ENCODE results near the gene KCNAB1.

KCNAB1 gene

GRCh38 chr3:156381253-156381652 is 260.9 kb downstream of the KCNAB1 start:
- DNase-seq: no peak

GRCh38 chr3:156382458-156383346 is 262.3 kb downstream of the KCNAB1 start:
- peak; percentile 15 for DNase-seq

GRCh38 chr3:156383441-156384025 is 263.2 kb downstream of the KCNAB1 start:
- DNase-seq: no peak

- peak; percentile 94 for DNase-seq
These were observed 268.4 kb downstream of the KCNAB1 start for GRCh38 chr3:156388497-156389448.

- DNase-seq: no peak
These were observed 269.1 kb downstream of the KCNAB1 start for GRCh38 chr3:156389449-156389950.

- no peak for DNase-seq
These were observed 270.5 kb downstream of the KCNAB1 start for GRCh38 chr3:156390846-156391245.

- DNase-seq: peak; percentile 39
These were observed 275.8 kb downstream of the KCNAB1 start for GRCh38 chr3:156395961-156396710.

- peak; percentile 58 for DNase-seq
These were observed 276.5 kb downstream of the KCNAB1 start for GRCh38 chr3:156396851-156397250.

- no peak for DNase-seq
These were observed 277.2 kb downstream of the KCNAB1 start for GRCh38 chr3:156397534-156397933.

- DNase-seq: no peak
These were observed 279.7 kb downstream of the KCNAB1 start for GRCh38 chr3:156400062-156400461.

GRCh38 chr3:156400735-156401134 is 280.4 kb downstream of the KCNAB1 start:
- DNase-seq: no peak

- no peak for DNase-seq
These were observed 283.8 kb downstream of the KCNAB1 start for GRCh38 chr3:156404217-156404616.

GRCh38 chr3:156406393-156406792 is 286.0 kb downstream of the KCNAB1 start:
- DNase-seq: no peak

GRCh38 chr3:156407617-156408225 is 287.3 kb downstream of the KCNAB1 start:
- no peak for DNase-seq

GRCh38 chr3:156409694-156410093 is 289.3 kb downstream of the KCNAB1 start:
- DNase-seq: no peak

GRCh38 chr3:156412600-156412999 is 292.2 kb downstream of the KCNAB1 start:
- DNase-seq: no peak

- no peak for DNase-seq
These were observed 293.0 kb downstream of the KCNAB1 start for GRCh38 chr3:156413293-156413892.

GRCh38 chr3:156416846-156417558 is 296.6 kb downstream of the KCNAB1 start:
- DNase-seq: peak; percentile 4

GRCh38 chr3:156417559-156418132 is 297.3 kb downstream of the KCNAB1 start:
- DNase-seq: no peak

GRCh38 chr3:156418428-156418827 is 298.1 kb downstream of the KCNAB1 start:
- no peak for DNase-seq
